Activated naive CD4-positive, alpha-beta T cell treated with anti-CD3 and anti-CD28 coated beads, Interleukin-2, amount 50 U/mL, for 72 hours (primary cell): ENCODE results near the gene ETV4. TPM values are rescaled to one million over a fixed set of nuclear protein-coding genes. Genes with fewer than 3 reads are reported as not detected.
"Not testable (repeated sequence)": the region's sequence is repeated elsewhere in the genome, so short reads cannot be mapped to it uniquely, and the experiment has no call there.

Experiments
- ATAC-seq, 2 donors: fragments of 150-1000 bp; cut with Tn5 transposase; 2 replicates each; pipeline ENCODE4 v1.10.0; 2021; ENCODE audit warnings: mild to moderate bottlenecking in 2 of 2, moderate library complexity in 2 of 2
- DNase-seq, 2 donors: peaks; one replicate each; pipeline ENCODE4 v3.0.0; 2021 to 2022; ENCODE audit warnings: low spot score in 2 of 2
- H3K27ac Mint-ChIP-seq, 2 donors: one replicate each; pipeline ENCODE4 v1.8.0; 2022; ENCODE audit warnings: mild to moderate bottlenecking in 2 of 2, mixed read lengths in 2 of 2
- H3K36me3 Mint-ChIP-seq, 2 donors: one replicate each; pipeline ENCODE4 v1.8.0; 2022; ENCODE audit warnings: mixed read lengths in 2 of 2
- H3K9me3 Mint-ChIP-seq, 2 donors: one replicate each; pipeline ENCODE4 v1.8.0; 2022; ENCODE audit warnings: mixed read lengths in 2 of 2
- total RNA-seq, 2 donors: library from RNA; stranded (reverse); gene quantifications; one replicate each; pipeline ENCODE4 v1.2.3, GENCODE V29; 2022

Gene ETV4
- total RNA-seq, 2 donors from 2014 or later: 0.32 to 2.2 TPM

DNA sequence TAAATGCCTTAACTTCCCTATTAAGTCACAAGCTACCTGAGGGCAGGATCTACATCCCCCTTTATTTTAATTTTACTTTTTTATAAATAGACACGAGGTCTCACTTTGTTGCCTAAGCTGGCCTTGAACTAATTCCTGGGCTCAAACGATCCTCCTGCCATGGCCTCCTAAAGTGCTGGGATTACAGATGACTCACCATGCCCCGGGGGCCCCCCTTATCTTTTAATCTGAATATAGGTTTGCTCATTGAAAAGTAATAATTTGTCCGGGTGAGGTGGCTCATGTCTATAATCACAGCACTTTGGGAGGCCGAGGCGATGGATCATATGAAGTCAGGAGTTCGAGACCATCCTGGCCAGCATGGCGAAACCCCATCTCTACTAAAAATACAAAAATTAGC lies 14.2 kb downstream of the ETV4 start:
- no peak for DNase-seq
- H3K36me3 Mint-ChIP-seq: no peaks in the 10 kb centered on the region
- H3K27ac Mint-ChIP-seq: no peak overlapping the region
- ATAC-seq: no peak
- no peaks in the 10 kb centered on the region for H3K9me3 Mint-ChIP-seq

DNA sequence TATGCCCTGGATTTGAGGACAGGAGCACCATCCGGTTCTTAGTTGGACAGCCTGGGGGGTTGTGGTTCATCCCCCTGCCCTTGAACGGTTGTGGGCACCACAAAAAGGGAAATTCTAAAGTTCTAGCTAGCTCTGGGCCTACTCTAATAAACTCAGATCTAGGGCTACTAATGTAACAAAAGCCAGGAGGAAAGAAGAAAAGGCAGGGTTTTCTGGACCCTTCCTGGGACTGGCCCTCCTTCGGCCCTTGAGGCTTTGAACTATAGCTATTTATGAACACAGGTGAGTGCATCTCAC lies 15.1 kb downstream of the ETV4 start:
- no peak overlapping the region for H3K27ac Mint-ChIP-seq
- ATAC-seq (no peak), DNase-seq (no peak)
- no peaks in the 10 kb centered on the region for H3K36me3 Mint-ChIP-seq
- no peaks in the 10 kb centered on the region for H3K9me3 Mint-ChIP-seq

DNA sequence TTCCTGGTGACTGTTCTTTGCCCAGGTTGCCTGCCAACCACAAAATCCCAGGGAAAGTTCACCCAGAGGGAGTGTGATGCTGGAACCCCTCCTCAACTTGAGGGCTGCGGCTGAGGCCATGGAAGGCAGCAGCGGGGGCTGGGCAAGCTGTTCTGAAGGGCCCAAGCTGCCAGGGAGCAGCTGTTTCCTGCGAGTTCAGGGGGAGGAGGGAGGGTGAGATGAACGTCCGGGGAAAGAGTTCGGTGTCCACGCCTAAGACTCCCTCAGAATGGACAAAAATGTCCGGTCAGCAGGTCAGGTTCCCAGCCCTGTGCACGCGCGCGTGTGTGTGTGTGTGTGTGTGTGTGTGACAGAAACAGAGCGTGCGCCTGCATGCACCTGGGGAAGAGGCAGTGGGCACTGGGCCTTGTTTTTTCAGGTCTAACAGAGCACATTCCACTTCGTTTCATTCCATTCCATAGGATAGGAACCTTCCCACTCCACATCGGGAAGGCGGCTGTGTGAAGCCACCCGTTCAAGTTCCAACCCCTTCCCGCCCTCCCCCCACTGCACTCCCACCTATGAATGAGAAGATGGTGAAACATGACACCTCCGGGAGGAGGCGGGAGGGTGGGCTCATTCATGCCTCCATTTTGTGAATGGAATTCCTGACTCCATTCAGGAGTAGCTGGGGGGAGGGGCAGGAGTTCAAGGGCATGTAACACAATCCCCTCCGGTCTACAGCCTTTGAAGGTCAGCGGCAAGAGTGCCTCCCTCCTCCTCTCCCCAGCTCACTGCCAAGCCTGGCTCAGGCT lies 15.7 kb downstream of the ETV4 start:
- ATAC-seq (no peak), DNase-seq (no peak)
- H3K9me3 Mint-ChIP-seq: no peaks in the 10 kb centered on the region
- no peak overlapping the region for H3K27ac Mint-ChIP-seq
- H3K36me3 Mint-ChIP-seq: no peaks in the 10 kb centered on the region

DNA sequence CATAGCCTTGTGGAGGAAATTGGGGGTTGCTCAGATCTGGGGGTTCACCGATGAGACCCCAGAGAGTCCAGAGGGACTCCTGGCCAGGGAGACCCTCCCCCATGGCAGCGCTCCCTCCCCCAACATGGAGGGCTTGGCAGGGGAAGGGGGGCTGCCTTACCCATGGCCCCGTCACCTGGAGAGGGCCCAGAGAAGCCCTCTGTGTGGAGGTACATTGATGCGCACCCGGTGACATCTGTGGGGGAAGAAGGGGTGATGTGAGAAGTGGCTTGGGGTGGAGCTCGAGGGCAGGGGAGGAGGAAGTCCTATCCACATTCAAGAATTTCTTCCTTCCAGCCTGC lies 16.2 kb downstream of the ETV4 start:
- Mint-ChIP-seq H3K27ac (no peak overlapping the region), H3K9me3 (no peaks in the 10 kb centered on the region), H3K36me3 (no peaks in the 10 kb centered on the region)
- ATAC-seq: no peak
- no peak for DNase-seq

DNA sequence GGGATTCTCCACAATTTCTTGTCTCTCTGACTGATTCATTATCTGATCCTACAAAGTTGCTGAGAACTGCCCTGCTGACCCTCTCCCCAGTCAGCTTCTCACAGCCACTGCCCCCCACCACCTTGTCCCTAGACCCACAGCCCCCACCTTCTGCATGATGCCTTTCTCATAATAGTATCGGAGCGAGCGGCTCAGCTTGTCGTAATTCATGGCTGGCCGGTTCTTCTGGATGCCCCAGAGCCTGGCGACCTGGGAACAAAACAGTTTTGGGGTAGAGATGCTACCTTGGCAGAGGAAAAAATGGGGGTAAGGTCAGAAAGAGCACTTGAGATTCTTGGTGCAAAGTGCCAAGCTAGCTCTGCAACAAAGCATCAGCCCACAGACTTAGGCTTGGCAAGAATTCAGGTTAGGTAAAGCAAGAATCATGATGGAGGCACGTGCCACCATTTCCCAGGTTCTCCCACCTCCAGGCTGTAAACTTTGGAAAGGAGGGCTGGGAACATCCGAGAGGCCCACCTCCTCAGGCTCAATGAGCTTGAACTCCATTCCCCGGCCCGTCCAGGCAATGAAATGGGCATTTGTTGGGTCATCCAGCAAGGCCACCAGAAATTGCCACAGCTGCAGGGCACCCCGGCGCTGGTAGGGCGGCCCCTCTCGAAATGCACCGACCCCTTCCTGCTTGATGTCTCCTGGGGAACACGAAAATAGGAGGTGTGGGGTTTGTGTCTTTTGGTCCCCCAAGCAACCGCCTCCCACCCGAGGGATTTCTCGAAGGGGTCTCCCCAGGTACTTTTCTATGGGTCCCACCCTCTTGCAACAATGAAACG lies 16.9 kb downstream of the ETV4 start:
- DNase-seq (no peak), ATAC-seq (no peak)
- Mint-ChIP-seq H3K36me3 (no peaks in the 10 kb centered on the region), H3K9me3 (no peaks in the 10 kb centered on the region), H3K27ac (no peak overlapping the region)

DNA sequence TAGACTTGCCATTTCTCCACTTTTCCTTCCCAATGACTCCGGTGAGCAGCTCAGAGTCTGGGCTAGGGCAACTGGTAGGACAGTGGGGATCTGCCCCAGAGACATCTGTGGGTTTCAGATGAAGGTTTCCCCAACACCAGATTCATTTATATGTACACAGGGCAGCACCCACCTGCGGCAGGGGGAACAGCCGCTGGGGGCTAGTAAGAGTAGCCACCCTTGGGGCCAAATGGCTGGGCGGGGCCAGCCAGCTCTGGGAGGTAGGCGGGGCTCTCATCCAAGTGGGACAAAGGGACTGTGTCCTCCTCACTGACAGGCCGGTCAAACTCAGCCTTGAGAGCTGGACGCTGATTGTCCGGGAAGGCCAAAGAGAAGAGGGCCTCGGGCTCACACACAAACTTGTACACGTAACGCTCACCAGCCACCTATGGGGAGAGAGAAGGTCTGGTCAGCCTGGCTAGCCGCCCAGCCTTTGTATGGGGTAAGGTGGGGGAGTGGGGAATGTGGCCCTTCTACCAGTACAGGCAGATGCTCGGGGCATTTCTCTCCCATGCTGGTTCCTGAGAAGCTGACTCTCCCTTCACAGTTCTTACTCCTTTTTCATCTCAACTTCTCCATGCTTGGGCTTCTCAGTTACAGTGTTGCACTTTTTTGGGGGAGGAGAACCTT lies 17.7 kb downstream of the ETV4 start:
- peak overlapping the region in 1 of 2 donors; percentile 9 for H3K27ac Mint-ChIP-seq
- no peaks in the 10 kb centered on the region for H3K36me3 Mint-ChIP-seq
- no peak for ATAC-seq

DNA sequence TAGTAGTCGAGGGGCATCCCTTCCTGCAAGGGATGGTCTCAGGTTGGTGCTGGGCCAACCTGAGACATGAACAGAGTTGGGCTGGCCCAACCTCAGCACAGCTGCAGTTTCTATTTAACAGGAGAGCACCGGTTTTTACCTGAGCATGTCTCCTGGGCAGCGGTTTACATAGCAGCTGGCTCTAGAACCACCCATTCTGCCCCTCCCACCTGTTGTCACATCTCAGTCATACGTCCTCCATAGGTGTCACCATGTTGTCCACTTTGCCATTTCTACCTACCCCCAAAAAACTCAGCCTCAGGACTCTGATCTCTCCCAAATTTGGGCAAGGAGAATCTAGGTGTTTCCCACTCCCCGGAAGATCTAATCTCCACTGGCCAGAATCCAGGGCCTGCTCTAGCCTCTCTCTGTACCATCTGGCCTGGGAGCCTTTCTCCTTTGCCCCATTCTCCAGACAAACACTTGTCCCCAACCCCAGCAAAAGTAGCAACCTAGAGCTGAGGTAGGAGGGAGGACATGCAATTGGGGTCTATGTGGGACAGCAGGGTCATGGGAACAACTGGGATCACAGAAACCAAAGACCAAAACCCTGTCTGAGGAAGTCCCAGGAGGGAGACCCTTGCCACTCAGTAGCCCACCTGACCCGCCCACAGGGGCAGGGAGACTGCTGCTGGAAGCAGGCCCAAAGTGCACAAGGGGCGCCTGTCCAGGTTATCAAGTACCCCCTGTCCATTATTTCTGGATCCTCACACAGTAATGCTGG lies 19.1 kb downstream of the ETV4 start:
- Mint-ChIP-seq H3K36me3 (no peaks in the 10 kb centered on the region), H3K27ac (peak overlapping the region in 1 of 2 donors; percentile 29), H3K9me3 (no peaks in the 10 kb centered on the region)
- DNase-seq: no peak
- no peak for ATAC-seq

More for the DNA sequence above, 17.7 kb downstream of the ETV4 start:
- H3K9me3 Mint-ChIP-seq: no peaks in the 10 kb centered on the region
- no peak for DNase-seq

DNA sequence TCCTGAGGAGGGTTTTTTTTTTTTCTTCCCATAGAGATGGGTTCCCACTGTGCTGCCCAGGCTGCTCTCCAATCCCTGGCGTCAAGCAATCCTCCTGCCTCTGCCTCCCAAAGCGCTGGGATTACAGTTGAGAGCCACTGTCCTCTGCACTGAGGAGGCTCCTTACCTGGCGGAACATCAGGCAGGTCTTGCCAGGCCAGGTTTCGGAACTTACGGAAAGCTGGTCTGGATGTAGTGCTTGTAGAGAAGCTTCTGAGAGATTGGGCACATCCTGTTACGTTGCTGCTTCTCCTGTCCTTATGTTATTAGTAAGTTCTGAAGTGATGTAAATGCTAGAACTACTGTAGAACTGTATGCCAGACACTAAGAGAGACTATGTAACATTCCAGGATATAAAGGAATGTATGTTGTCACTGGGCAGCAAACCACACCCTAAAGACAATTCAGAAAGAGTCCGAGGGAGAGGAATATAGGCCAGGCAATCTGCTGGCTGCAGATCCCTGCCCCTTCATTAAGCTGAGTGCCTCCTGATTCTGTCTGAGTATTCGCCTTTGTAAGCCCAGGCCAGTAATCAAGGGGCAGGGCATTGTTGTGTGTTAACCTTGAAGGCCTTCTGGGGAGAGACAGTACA lies 21.1 kb downstream of the ETV4 start:
- peaks cover 7 to 8% of the 10 kb centered on the region in 2 donors for H3K36me3 Mint-ChIP-seq

DNA sequence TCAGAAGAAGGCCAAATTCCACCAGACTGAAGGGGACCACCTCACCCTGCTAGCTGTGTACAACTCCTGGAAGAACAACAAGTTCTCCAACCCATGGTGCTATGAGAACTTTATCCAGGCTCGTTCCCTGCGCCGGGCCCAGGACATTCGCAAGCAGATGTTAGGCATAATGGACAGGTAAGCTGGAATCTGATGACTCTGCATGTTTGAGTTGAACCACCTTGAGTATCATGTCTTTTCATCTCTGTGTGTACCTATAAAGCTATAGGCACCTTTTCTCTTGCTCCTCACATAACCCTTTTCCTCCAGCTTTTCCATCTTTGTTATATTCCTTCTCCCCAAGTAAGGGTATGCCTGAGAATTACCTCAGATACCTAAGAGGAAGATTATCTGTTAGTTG lies 24.8 kb downstream of the ETV4 start:
- ATAC-seq (no peak), DNase-seq (no peak)
- no peak overlapping the region for H3K27ac Mint-ChIP-seq
- H3K36me3 Mint-ChIP-seq: peaks cover 7 to 34% of the 10 kb centered on the region in 2 donors
- H3K9me3 Mint-ChIP-seq: no peaks in the 10 kb centered on the region

More for the DNA sequence above, 21.1 kb downstream of the ETV4 start:
- H3K27ac Mint-ChIP-seq: peak overlapping the region in 1 of 2 donors; percentile 41
- no peak for DNase-seq
- H3K9me3 Mint-ChIP-seq: no peaks in the 10 kb centered on the region
- no peak for ATAC-seq

DNA sequence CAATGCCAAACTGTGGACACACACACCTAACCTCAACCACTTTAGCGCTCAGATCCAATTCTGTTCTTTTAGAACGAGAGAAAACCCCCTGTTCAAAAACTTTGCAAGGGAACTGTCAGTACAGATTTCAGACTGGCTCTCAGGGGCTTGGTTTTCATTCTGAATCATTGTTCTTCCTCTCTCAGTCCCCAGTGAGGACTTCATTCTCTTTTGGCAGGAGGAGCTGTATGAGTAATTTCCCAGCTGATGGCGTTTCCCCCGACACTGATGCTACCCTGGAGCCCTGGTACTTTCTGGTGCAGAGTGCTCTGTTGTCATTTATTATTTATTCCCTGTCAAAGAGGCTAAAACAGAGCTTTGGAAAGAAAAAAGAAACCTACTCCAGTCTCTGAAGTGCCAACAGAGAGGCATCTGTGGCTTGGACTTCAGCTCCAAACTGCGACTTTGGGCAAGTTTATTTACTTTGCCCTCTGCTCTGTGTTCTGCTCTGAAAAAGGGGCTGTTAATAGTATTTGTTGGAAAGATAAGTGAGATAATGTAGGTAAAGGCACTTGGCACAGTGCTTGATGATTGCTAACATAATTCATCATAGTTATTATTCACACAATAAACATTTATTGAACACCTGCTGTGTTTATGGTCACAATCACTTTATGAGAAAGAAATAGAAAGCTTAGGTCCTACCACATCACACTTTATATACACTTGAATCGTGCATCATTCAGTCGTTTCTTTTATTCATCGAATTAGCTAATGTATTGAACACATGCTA lies 28.3 kb downstream of the ETV4 start:
- Mint-ChIP-seq H3K36me3 (peaks cover 10 to 34% of the 10 kb centered on the region in 2 donors), H3K27ac (peak overlapping the region; percentile 39 to 43), H3K9me3 (no peaks in the 10 kb centered on the region)
- ATAC-seq (peak; percentile 76 to 78), DNase-seq (no peak)

DNA sequence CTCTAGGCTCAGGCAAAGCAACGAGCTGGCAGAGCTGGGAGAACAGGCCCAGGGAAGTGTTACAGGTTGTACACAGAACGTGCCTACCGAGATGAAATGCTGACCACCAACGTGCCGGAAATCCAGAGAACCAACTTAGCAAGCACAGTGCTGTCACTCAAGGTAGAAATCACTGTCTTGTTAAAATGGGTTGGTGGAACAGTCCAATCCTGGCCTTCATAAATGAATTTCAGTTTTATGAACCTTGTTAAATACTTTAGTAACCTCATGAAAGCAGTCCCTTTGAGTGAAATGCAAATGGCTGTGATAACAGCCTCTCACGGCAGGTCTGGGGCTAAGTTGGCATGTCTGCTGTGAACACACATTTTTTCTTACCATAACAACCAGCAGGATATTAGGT lies 29.0 kb downstream of the ETV4 start:
- DNase-seq: no peak
- peaks cover 11 to 34% of the 10 kb centered on the region in 2 donors for H3K36me3 Mint-ChIP-seq
- no peak overlapping the region for H3K27ac Mint-ChIP-seq
- H3K9me3 Mint-ChIP-seq: no peaks in the 10 kb centered on the region
- ATAC-seq: no peak

DNA sequence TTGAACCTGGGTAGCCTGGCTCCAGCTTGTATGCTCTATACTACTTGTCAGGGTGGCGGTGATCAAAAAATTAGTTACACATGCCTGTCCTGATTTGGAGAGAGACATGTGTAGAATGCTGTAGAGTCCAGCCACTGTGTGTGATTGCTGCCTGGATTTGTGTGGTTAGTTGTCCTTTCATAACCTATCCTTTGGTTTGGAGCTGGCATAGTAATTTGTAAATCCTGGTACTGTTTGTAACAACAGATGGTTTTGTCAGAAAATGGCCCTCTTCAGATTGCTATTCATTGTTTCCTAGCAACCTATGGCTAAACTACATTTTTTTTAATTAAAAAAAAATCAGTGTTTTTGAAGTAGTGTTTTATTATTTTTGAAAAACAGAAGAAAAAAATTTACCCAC lies 30.5 kb downstream of the ETV4 start:
- ATAC-seq: no peak
- H3K36me3 Mint-ChIP-seq: peaks cover 8 to 33% of the 10 kb centered on the region in 2 donors

DNA sequence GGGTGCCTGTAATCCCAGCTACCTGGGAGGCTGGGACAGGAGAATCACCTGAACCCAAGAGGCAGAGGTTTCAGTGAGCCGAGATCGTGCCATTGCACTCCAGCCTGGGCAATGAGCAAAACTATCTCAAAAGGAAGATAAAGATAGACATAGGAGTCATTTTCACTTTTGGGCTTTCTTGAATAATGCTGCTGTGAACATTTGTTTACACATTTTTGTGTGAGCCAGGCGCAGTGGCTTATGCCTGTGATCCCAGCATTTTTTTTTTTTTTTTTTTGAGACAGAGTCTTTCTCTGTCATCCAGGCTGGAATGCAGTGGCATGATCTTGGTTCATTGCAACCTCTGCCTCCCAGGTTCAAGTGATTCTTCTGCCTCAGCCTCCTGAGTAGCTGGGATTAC lies 34.9 kb downstream of the ETV4 start:
- not testable (repeated sequence) for ATAC-seq, H3K36me3 Mint-ChIP-seq, H3K9me3 Mint-ChIP-seq, DNase-seq, H3K27ac Mint-ChIP-seq

More for the DNA sequence above, 30.5 kb downstream of the ETV4 start:
- DNase-seq: no peak
- H3K27ac Mint-ChIP-seq: no peak overlapping the region
- H3K9me3 Mint-ChIP-seq: no peaks in the 10 kb centered on the region

DNA sequence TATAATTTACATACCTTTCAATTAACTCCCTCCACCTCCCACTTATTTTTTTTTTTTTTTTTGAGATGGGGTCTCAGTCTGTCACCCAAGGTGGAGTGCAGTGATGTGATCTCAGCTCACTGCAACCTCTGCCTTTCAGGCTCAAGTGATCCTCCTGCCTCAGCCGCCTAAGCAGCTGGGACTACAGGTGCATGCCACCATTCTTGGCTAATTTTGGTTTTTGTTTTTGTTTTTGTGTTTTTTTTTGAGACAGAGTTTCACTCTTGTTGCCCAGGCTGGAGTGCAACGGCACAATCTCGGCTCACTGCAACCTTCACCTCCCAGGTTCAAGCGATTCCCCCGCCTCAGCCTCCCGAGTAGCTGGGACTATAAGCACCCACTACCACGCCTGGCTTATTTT lies 36.7 kb downstream of the ETV4 start:
- ATAC-seq, H3K9me3 Mint-ChIP-seq, H3K36me3 Mint-ChIP-seq, H3K27ac Mint-ChIP-seq, DNase-seq: not testable (repeated sequence)

DNA sequence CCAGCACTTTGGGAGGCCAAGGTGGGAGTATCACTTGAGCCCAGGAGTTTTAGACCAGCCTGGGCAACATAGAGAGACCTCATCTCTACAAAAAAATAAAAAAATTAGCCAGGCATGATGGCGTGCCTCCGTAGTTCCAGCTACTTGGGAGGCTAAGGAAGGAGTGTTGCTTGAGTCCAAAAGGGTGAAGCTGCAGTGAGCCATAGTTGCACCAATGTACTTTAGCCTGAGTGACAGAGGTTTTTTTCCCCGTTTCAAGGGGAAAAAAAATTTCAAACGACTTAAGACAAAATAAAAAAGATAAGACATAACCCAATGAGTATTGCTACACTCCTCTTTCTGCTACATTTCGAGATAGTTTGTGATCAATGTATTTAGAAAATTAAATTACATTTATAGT lies 55.5 kb downstream of the ETV4 start:
- ATAC-seq (no peak), DNase-seq (no peak)
- Mint-ChIP-seq H3K36me3 (peaks cover 8 to 21% of the 10 kb centered on the region in 2 donors), H3K27ac (no peak overlapping the region), H3K9me3 (no peaks in the 10 kb centered on the region)
